A204.1 (cell line): ENCODE measurements around the gene MYDGF.
"Not testable (repeated sequence)": the region's sequence is repeated elsewhere in the genome, so short reads cannot be mapped to it uniquely, and the experiment has no call there.

ENCODE experiments used
- FAIRE-seq: peaks from 2 replicates; lab custom pipeline; 2012; peaks lifted over from hg19 to GRCh38; lab: Jason Lieb, UNC

Gene MYDGF

DNA sequence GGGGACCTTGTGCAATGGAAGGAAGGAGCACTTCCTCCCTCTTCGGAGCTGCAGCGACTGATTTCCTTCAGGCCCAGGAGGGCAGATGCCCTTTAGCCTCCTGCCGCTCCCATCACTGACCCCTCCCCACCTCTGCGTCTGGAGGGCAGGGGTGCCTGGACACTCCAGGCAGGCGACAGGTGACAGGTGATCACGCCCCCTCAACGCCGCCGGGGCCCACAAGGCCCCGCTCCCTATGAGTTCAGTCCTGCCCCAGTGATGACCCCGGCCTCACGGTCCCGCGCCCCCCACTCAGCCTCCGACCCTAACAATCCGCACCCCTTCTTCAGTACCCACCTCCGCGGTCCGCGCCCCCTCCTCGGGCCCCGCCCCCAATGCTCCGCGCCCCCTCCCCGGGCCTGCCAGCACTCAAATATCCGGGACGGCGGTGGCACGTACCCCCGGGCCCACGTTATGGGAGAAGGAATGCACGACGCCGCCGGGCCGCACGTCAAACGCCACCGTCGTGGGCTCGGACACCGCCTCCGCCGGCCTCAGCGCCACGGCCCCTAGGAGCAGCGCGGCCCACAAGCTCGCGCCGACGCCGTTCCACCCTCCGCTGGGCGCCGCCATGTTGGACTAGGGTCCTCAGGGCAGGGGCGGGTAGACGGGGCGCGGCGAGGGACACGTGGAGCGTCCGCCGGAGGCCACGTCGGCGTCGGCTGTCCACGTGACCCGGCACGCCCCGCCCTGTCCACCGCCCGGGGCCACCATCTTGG lies at the start of gene MYDGF:
MYDGF (minus strand) TSS at position 620 of the 758 bp plus-strand sequence; CDS start at position 612, 8 bp downstream.
- FAIRE-seq: no peak

DNA sequence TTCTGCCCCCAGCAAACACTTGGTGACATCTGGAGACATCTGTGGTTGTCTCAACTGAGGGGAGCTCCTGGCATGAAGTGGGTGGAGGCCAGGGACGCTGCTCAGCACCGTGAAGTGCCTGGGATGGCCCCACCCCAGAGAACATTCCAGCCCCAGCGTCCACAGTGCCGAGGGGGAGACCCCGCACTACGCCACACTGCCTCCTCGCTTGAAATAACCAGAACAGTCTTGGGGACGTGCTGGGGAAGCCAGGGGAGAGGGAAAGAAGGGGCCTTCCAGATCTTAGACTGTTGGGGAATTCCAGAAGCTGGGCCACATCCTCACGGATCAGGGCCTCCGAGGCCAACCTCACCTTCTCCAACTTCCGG lies 49.3 kb upstream of the MYDGF start:
- no peak for FAIRE-seq

DNA sequence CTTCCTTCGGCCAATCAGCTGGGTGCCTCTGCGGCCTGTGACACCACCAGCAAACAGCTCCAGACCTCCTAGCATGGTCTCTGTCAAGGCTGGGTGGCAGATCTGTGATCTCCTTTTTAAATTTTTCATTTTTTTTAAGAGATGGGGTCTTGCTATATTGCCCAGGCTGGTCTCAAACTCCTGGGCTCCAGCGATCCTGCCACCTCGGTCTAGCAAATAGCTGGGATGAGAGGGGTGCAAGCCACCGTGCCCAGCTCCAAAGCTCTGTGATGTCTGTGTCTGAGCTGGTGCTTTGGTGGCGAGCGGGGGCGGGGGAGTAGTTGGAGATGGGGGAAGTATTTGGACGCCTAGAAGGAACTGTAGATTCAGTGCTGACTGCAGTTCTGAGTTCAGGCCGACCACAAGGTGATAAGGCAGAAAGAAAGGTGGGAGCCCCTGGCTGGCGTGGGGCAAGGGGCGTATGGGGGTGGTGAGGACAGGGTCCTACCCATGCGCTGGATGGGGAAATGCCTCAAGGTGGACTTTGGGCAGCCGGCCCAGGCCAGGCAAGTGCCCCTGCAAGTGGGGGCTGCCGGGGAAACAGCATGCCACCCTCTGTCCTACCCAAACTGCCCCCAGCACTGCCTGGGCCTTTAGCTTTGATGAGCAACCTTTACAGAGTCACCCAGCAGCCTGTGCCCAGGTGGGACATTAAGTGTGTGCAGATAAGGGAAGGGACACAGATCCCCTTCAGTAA lies 48.0 kb upstream of the MYDGF start:
- no peak for FAIRE-seq

DNA sequence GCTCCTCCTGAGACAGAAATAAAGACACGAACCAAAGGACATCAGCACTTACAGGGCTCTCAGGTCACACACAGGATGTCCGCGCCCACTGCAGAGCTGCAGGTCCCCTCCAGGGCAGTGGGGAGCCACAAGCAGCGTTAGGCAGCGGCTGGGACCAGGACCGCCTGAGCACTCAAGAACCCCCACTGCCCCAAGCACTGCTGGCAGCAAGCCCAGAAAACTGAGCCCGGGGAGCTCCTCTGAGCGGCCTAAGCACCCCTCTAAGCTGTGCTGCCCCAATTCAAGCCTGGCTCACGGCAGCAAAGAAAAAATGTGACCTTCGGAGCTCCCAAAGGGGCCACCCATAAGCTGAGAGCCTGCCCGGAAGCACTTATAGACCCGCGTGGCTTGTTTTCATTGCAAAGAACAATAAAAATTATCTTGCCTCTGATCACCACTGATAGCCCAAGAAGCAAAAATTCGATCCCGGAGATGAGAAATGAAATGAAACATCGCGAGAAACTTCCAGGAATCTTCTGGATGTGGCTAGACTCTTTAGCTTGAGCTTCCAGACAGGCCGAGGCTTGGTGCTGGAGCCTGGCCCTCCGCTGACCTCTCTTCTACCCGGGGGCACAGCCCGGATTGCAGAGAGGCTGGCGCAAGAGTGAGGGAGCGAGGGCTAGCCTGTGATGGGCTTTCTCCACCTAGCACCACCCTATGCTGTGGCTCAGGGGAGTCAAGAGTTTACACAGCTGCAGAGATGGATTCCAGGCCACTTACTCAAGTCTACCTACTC lies 47.2 kb upstream of the MYDGF start:
- FAIRE-seq: no peak

DNA sequence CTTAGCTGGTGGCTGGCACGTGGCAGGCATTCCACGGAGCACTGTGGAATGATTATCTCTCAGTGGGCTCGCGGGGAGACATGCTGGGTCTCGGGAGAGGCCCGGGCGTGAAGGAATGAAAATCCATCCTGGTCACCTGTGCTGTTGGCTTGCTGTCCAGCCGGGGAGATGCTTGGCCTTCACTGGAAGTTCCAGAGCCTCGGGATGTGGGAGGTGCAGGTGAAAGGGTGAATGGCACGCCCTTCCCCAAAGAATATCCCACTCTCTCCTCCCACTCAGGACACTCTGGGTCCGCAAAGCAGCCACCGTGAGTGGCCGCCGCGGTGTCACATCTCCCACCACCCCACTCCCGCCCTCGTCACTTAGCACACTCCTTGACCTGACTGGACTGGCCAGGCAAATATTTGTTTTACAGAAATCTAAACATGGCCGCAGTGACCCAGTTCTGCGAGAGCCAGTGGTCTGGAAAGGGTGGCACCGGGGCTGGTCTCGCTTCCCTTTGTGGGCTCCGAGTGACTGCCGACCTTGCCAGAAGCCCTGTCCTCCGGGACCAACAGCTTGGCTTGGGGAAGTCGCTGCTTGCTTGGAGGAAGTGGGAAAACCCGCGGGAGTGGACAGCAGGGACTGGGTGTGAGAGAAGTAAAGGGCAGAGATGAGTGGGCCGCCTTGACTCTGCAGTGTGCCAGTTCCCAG lies 45.5 kb upstream of the MYDGF start:
- FAIRE-seq: no peak

DNA sequence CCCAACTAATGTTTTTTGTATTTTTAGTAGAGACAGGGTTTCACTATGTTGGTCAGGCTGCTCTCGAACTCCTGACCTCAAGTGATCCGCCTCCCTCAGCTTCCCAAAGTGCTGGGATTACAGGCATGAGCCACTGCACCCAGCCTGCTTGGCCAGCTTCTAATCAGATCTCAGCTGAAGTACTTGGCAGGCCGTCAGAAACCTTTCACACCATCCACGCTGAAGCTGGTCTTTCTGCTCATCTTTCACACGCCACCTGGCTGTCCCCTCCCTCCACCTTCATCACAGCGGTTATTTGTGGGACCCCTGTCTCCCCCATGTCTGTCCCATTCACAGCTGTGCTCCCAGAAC lies 45.0 kb upstream of the MYDGF start:
- FAIRE-seq: not testable (repeated sequence)

DNA sequence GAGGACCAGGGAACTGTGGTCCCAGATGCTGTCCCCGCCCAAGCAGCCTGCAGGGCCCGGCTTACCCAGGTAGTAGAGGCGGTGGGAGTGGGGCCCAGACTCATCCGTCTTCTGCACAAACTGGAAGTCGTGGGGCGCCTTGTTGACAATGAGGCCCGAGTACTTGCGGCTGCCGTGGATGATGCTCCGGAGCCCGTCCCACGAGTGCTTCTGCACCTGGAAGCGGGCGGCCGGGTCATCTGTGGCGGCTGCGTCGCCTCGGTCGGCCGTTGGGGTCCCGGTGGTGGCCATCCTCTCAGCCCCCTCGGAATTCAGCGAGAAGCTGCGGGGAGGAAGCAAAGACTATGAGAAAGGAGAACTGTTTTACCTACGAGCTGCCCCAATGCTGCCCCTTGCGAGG lies 43.9 kb upstream of the MYDGF start:
- no peak for FAIRE-seq

DNA sequence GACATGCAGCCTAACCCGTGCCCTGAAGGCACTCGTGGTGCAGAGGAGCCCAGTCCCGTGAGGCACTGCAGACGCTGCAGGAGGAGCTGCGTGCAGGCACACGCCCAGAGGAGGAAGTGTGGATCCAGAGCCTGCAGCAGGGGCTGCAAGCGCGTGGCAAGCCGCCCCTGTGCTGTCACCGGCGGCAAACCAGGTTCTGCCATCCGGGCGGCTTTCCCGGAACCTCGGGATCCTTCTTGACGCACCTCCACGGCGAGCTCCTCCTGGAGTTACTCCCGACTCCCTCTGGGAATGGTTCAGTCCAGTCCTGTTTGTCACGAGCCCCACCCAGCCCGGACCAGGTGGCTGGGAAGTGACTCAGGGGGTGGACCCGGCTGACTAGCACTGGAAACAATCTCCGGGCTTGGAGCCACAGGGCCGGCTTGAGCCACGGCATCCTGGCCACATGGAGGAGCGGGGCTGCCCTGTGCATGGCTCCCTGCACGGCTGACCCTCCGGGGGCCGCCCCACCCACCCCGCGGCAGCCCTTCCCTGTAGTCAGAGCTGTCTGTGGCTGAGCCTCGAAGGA lies 43.3 kb upstream of the MYDGF start:
- FAIRE-seq: no peak

DNA sequence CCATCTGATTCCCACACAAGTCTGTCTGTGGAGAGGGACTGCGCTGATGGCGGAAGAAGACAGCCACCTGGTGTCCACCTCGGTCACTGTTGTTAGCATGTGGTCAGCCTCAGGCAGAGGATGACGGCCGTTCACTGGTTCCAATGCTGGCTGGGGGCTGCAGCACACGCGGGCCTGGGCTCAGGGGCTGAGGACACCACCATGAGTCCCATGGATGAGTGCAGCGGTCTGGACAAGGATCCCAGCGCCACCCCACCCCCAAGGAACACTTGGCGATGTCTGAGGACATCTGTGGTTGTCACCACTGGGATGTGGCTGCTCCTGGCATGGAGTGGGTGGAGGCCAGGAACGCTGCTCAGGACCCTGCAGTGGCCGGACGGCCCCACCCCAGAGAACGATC lies 42.6 kb upstream of the MYDGF start:
- no peak for FAIRE-seq

DNA sequence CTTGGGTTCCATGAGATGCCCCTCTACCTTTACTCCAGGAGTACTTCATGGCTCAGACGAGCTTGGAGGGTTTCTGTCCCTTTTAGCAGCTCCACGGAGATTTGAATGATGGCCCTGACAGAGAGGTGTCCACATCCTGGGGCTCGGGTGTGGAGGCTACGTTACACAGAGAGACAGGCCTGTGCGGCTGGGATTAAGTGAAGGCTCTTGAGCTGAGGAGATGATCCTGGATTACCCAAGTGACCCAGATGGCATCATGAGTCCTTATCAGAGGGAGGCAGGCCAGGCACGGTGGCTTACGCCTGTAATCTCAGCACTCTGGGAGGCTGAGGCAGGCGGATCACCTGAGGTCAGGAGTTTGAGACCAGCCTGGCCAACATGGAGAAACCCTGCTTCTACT lies 41.1 kb upstream of the MYDGF start:
- FAIRE-seq: no peak

DNA sequence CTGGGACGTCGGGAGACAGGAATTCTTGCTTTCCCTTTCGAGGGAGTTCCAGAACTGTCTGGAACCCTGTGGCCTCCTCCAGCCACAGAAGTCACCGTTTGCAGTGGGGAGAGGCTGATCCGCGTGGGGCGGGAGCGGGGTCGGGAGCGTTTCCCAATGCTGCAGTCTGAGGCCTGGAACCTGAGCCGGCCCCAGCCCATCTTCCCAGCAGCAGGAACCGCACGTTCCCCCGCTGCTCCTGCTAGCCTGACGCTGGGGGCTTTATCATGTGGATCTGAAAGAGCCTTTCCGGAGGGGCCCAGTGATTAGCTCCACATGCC lies 40.1 kb upstream of the MYDGF start:
- FAIRE-seq: no peak

DNA sequence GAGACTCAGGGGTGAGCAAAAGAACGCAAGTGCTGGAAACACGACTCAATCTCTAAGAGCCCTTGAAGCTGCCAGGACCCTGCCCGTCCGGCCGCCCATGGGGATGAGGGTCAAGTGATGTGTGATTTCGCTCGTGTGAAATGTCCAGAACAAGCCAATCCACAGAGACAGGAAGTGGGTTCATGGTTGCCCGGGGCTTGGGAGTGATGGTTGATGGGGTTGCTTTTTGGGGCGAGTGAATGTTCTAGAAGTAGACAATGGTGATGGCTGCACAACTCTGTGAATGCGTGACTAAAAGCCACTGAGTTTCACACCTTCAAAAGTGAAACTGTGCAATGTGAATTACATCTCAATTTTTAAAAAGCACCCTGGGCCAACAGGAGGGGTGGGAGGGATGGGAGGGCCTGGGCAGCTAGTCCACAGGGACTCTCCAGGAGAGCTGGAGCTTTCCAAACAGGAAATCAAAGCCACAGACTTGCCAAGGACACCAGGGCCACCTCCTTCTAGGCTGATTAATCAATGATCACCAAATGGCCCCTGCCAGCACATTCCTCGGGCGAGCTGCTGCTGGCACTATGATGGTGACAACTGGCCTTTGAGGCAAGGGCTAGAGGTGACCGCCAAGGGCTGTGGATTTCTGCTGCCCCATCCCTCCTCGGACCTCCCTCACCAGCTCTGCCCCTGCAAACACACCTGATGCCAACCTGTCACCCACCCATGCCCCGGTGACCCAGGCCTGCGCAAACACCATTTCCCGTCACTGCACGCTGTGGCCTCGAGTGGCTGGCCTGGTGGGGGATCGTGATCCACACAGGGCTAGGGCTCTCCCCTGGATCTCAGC lies 39.5 kb upstream of the MYDGF start:
- no peak for FAIRE-seq

DNA sequence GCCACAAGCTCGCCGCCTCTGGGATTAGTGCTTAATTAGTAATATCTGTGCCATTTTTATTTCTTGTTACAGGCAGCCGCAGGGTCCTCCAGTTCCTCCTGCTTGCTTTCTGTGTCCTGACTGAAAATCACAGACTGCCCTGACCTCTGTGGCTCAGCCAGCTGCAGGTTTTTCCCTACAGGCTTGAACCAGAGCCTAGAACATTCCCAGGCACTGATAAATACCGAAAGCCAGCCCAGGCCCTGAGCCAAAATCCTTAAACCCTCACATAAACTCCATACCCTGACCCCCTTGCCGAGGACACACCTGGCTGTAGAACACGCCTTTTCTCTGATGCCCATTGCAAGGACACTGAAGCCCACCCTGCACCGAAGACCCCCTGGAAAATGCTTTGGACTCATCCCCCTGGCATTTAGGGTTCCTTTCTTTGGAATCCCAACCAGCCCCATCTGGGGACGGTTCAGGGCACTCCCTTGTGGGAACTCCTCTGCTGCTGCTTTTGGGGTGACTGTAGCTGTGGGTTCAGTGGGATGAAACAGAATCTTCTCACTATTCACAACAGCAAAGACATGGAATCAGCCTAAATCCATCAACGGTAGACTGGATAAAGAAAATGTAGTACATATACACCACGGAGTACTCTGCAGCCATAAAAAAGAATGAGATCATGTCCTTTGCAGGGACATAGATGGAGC lies 38.0 kb upstream of the MYDGF start:
- FAIRE-seq: no peak

DNA sequence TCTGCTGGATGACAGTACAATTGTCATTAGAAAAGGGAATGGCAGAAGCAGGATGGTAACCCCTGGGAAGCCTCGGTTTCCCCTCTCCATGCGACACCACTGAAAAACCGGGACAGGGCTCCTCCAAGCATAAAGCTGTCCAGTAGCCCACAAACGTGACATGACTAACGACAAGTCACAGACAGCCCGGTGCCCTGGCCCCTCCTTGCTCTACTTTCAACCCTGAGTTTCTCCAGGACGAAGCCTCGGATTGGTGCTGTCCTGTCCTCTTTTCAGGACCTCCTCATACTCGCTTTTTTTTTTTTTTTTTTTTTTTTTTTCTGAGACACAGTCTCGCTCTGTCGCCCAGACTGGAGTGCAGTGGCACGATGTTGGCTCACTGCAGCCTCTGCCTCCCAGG lies 37.2 kb upstream of the MYDGF start:
- no peak for FAIRE-seq

DNA sequence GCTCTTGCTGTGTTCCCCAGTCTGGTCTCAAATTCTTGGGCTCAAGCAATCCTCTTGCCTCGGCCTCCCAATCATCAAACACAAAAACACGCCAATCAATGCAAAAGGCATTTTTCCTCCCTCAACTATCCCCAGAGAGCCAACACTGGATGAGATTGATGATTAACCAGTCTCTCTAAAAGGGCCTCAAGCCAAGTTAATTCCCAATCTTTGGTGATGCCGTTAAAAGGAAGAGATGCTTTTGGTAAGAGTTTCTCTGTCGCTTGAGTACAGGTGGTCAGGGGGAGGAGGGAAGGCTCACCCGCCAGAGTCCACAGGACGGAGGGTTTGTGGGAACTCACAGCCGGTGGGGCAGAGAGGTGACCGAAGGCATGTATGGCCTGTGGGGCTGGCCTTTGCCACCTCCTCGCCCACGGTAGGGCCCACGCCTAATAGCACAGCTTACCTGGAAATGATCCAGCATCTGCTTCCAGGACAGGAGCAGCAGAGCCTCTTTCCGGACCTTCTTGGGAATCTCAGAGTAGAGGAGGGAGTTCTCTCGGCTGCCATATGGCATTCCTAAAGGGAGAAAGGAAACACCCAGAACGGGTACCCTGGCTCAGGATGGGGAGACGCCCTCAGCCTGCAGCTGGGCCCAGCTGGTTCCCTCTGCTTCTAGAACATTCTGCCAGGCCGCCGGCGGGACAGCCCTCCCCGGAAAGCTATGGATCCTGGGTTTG lies 35.4 kb upstream of the MYDGF start:
- FAIRE-seq: no peak

DNA sequence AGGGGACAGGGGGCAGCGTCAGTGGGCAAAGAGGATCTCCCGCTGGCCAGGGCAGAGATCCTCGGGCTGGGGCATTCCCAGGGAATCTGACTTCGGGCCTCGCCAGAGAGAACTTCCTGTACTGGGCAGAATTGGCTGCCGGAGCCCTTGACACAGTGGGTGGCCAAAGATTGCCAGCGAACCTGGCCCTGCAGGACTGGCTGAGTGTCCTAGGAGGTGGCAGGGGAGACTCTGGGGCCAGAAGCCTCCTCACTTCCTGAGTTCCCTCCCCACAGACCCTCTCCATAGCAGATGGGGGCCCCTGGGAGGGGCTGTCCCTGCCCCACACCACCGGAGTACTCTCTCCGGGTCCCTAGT lies 34.2 kb upstream of the MYDGF start:
- FAIRE-seq: no peak

DNA sequence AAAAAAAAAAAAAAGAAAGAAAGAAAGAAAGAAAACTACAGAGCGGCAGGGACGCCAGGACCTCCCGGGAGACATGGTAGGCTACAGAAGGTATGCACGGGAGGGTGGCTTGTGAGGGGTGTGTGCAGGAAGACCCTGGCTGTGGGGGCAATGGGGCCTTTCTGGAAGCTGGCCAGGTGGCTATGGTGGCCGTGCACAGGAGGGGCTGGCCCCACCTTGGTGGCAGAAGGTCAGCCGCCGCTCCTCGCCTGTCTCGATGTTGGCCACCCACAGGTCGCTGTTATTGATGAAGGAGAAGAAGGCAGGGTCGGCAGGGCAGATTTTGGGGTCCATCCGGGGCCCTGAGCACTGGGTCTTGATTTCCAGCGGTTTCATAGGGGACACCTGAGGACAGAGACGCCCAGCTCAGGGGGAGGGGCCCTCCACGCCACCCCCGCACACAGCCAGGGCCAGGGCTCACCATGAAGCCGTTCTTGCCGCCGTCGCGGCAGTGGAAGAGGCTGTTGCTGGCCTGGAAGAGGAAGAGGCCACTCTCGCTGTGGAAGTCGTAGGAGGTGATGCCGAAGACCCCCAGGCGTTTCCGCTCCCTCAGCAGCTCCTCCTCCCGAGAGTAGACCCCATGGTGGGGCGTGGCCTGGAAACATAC lies 33.7 kb upstream of the MYDGF start:
- FAIRE-seq: no peak

DNA sequence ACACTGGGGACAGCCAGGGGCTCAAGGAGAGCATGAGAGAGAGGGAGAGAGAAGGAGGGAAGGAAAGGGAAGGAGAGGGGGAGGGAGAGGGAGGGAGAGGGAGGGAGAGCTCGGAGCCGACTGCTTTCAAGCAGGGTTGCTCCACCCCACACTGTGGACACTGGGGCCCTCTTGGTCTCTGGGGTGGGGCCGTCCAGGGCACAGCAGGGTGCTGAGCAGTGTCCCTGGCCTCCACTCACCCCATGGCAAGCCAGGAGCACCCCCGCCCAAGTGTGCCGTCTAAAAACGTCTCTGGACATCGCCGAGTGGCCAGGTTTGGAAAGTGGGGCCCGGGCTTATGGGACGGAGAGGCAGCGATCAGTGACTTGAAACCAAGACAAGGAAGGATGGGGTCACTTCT lies 32.6 kb upstream of the MYDGF start:
- no peak for FAIRE-seq

DNA sequence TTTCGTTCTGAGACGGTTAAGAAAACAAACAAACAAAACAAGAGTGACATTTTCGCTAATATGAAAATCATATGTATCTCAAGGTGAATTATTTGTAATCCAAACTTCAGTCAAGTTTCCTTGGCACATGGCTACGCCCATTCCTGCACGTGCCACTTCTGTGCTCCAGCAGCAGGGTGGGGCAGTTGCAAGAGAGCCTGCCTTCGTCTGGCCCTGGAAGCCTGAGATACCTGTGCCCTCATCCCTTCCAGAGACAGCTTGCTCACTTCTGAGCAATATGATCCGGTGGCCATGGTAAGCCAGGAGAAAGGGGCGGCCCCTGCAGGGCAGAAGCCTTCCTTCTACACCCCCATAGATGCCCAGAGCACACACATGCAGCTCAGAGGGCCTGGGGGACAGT lies 31.4 kb upstream of the MYDGF start:
- FAIRE-seq: no peak

DNA sequence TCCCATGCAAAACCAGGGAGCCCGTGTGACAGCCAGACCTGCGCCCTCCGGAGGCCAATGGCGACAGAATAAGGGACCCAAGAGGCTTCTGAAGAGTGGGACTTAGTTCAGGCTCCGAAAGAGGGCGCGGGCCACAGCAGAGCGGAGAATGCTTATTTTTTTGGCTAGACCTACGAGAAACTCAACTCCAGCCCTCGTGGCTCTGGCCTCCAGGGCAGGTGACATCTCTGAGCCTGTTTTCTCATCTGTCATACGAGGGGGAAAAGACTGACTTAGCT lies 30.5 kb upstream of the MYDGF start:
- FAIRE-seq: no peak
